A549 treated with CORT108297 at 1 μM for 4 hours (cell line): ENCODE measurements around the gene RIPOR1. TPM values are rescaled to one million over a fixed set of nuclear protein-coding genes. Genes with fewer than 3 reads are reported as not detected.

Source experiments
- total RNA-seq: library from RNA; stranded (reverse); fragments of 200-300 nt; extraction: Qiagen RNA extraction; gene quantifications from 5 replicates; pipeline ENCODE4 v1.2.3, GENCODE V29; 2022

The RIPOR1 gene
- 39.0 to 48.1 TPM (median 42.2 TPM) in 5 replicates for total RNA-seq

GRCh38 chr16:67528222-67528869 is at the start of gene RIPOR1:
TSS of gene RIPOR1 (plus strand) at chr16:67528829. CDS start at chr16:67538447, 9,618 bp downstream.

GRCh38 chr16:67480833-67481560 is 47.6 kb upstream of the RIPOR1 start, which contains the start of gene ATP6V0D1:
TSS of gene ATP6V0D1 (minus strand) at chr16:67481157. CDS start at chr16:67481086, 71 bp downstream.

DNA sequence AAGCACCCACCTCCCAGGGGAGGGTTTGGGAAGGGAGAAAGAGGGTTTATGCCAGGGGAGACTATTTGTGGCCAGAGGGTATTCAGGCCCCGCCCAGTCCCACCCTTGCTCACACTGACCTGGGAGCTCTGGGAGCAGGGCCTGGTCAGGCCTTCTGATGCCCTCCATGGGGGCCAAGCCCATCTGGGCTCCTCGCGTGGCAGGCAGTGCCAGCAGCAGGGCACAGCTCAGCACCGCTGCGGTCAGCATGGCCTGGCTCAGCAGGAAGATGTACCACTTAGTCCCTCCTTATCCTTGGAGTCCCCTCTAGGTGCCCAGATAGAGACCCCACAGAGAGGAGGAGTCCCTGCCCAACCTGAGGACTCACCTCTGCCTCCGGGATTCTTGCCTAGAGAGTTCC is 45.5 kb upstream of the RIPOR1 start, which contains the start of gene AGRP:
Gene AGRP (minus strand): TSS at position 398 of the 400 bp plus-strand sequence. CDS start 149 bp downstream, at position 249.

GRCh38 chr16:67562526-67562917 is 33.9 kb downstream of the RIPOR1 start, which contains the start of gene CTCF:
TSS of gene CTCF (plus strand) at chr16:67562526. CDS start at chr16:67610833, 48,307 bp downstream.

Other genes starting within 250 kb of the RIPOR1 start
- 12.3 to 18.7 TPM (median 16.7 TPM) in 5 replicates for gene PLEKHG4, start 249.3 kb upstream of the RIPOR1 start, total RNA-seq
- 0.09 to 0.46 TPM (median 0.21 TPM) in 5 replicates for gene KCTD19, start 202.1 kb upstream of the RIPOR1 start, total RNA-seq
- 0.09 to 0.23 TPM (median 0.09 TPM) in 3 of 5 replicates, not detected in the others for gene LRRC36, start 202.0 kb upstream of the RIPOR1 start, total RNA-seq
- 8.5 to 14.6 TPM (median 13.3 TPM) in 5 replicates for gene TPPP3, start 135.3 kb upstream of the RIPOR1 start, total RNA-seq
- 4.9 to 7.6 TPM (median 7.3 TPM) in 5 replicates for gene ZDHHC1, start 112.4 kb upstream of the RIPOR1 start, total RNA-seq
- 1.3 to 2.3 TPM (median 2.0 TPM) in 5 replicates for gene HSD11B2, start 97.7 kb upstream of the RIPOR1 start, total RNA-seq
- gene ATP6V0D1, start 47.7 kb upstream of the RIPOR1 start, total RNA-seq: 99.2 to 120 TPM (median 116 TPM) in 5 replicates
- not detected in 5 replicates for gene AGRP, start 45.3 kb upstream of the RIPOR1 start, total RNA-seq
- 33.0 to 40.9 TPM (median 35.4 TPM) in 5 replicates for gene CTCF, start 33.7 kb downstream of the RIPOR1 start, total RNA-seq
- 1.3 to 1.8 TPM (median 1.7 TPM) in 5 replicates for gene CARMIL2, start 116.3 kb downstream of the RIPOR1 start, total RNA-seq
- 27.6 to 38.3 TPM (median 36.3 TPM) in 5 replicates for gene ACD, start 131.4 kb downstream of the RIPOR1 start, total RNA-seq
- gene PARD6A, start 132.1 kb downstream of the RIPOR1 start, total RNA-seq: 1.0 to 2.3 TPM (median 1.8 TPM) in 5 replicates
- gene ENKD1, start 137.9 kb downstream of the RIPOR1 start, total RNA-seq: 6.7 to 12.9 TPM (median 12.3 TPM) in 5 replicates
- 0.16 to 0.19 TPM (median 0.18 TPM) in 3 of 5 replicates, not detected in the others for gene C16orf86, start 138.0 kb downstream of the RIPOR1 start, total RNA-seq
- 16.2 to 17.8 TPM (median 16.9 TPM) in 5 replicates for gene GFOD2, start 190.5 kb downstream of the RIPOR1 start, total RNA-seq